Neural progenitor cell (in vitro differentiated cells): ENCODE measurements around the gene STARD3NL. TPM values are rescaled to one million over a fixed set of nuclear protein-coding genes. Genes with fewer than 3 reads are reported as not detected.
"Not testable (repeated sequence)": the region's sequence is repeated elsewhere in the genome, so short reads cannot be mapped to it uniquely, and the experiment has no call there.

Source experiments
- DNase-seq: peaks from one replicate; pipeline ENCODE4 v3.0.0-alpha.2; 2016; ENCODE audit warnings: low spot score
- H2AFZ ChIP-seq: fragments of 200-600 bp; sonication (generic); replicated peaks from 2 replicates; pipeline ENCODE4 v1.6.1; 2016; ENCODE audit warnings: antibody characterized with exemption
- H3F3A ChIP-seq: fragments of 200-600 bp; sonication (generic); 2 replicates; pipeline ENCODE4 v1.6.1; 2016; ENCODE audit warnings: antibody characterized with exemption, low read depth
- H3K27ac ChIP-seq: fragments of 200-600 bp; sonication (generic); 2 replicates; pipeline ENCODE4 v1.5.1; 2016; ENCODE audit warnings: mild to moderate bottlenecking
- H3K27me3 ChIP-seq: fragments of 200-600 bp; sonication (generic); 2 replicates; pipeline ENCODE4 v1.6.1; 2016; ENCODE audit warnings: mild to moderate bottlenecking, moderate library complexity
- H3K36me3 ChIP-seq: fragments of 200-600 bp; sonication (generic); 2 replicates; pipeline ENCODE4 v1.5.1; 2016
- H3K4me1 ChIP-seq: fragments of 200-600 bp; sonication (generic); 2 replicates; pipeline ENCODE4 v1.6.1; 2016; ENCODE audit warnings: mixed run types
- H3K4me2 ChIP-seq: fragments of 200-600 bp; sonication (generic); 2 replicates; pipeline ENCODE4 v1.6.1; 2016
- H3K4me3 ChIP-seq: fragments of 200-600 bp; sonication (generic); 2 replicates; pipeline ENCODE4 v1.5.1; 2016
- H3K79me2 ChIP-seq: fragments of 200-600 bp; sonication (generic); 2 replicates; pipeline ENCODE4 v1.6.1; 2016; ENCODE audit warnings: low read depth
- H3K9ac ChIP-seq: fragments of 200-600 bp; sonication (generic); 2 replicates; pipeline ENCODE4 v1.6.1; 2016
- H3K9me3 ChIP-seq: fragments of 200-600 bp; sonication (generic); 2 replicates; pipeline ENCODE4 v1.5.1; 2016; ENCODE audit warnings: low read depth
- H4K20me1 ChIP-seq: fragments of 200-600 bp; sonication (generic); 2 replicates; pipeline ENCODE4 v1.6.1; 2016; ENCODE audit warnings: low read depth
- H3K27ac Mint-ChIP-seq: 3 replicates; pipeline ENCODE4 v1.8.0; 2021; ENCODE audit warnings: mixed read lengths
- H3K27me3 Mint-ChIP-seq: 2 replicates; pipeline ENCODE4 v1.8.0; 2022; ENCODE audit warnings: low read depth, mild to moderate bottlenecking, inconsistent platforms, moderate library complexity, mixed read lengths; ENCODE audit not compliant: insufficient read depth
- H3K36me3 Mint-ChIP-seq: 3 replicates; pipeline ENCODE4 v1.8.0; 2021; ENCODE audit warnings: mixed read lengths
- H3K4me1 Mint-ChIP-seq: 3 replicates; pipeline ENCODE4 v1.8.0; 2021; ENCODE audit warnings: mixed read lengths
- H3K4me3 Mint-ChIP-seq: 3 replicates; pipeline ENCODE4 v1.8.0; 2021; ENCODE audit warnings: mild to moderate bottlenecking, moderate library complexity, mixed read lengths
- H3K9me3 Mint-ChIP-seq: 3 replicates; pipeline ENCODE4 v1.8.0; 2020; ENCODE audit warnings: mixed read lengths
- EZH2 ChIP-seq: fragments of 200-600 bp; sonication (generic); IDR thresholded peaks from 2 replicates; pipeline ENCODE4 v1.6.1; 2017; ENCODE audit warnings: antibody characterized with exemption, mild to moderate bottlenecking, moderate library complexity
- EZH2phosphoT487 ChIP-seq: fragments of 200-600 bp; sonication (generic); IDR thresholded peaks from 2 replicates; pipeline ENCODE4 v1.6.1; 2017; ENCODE audit warnings: antibody characterized with exemption
- total RNA-seq: library from RNA; depleted of rRNA; stranded (reverse); fragments of >200 nt; gene quantifications from 2 replicates; pipeline ENCODE4 v1.2.3, GENCODE V29; 2015; ENCODE audit warnings: low replicate concordance
- TF ChIP-seq, protein P1 (sequence below): fragments of 200-600 bp; sonication (generic); IDR thresholded peaks from 2 replicates; pipeline ENCODE4 v1.5.1; 2017; ENCODE audit warnings: antibody characterized with exemption, mild to moderate bottlenecking

Gene STARD3NL
- total RNA-seq, 1 donor from 2014 or later: 121 TPM

DNA sequence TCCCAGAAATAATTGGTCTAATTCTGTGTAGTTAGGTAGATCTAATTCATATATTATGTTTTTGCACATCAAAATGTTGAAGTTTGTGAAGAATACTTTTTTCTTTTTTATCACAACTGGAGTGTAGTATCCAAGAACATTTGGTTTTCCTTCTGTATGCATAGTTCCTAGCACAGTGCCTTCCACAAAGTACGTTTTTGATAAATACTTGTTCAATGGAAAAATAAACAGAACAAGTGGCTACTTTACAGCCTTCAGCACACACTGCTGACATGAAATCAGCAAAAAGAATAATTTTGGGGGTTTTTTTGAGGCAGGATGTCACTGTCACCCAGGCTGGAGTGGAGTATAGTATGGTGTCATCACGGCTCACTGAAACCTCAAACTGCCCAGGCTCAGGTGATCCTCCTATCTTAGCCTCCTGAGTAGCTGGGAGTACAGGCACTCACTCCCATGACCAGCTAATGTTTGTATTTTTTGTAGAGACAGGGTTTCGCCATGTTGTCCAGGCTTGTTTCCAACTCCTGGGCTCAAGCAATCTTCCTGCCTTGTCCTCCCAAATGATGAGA lies 67.4 kb downstream of the STARD3NL start:
- Mint-ChIP-seq H3K4me3 (no peak overlapping the region), H3K4me1 (no peaks in the 10 kb centered on the region), H3K9me3 (no peaks in the 10 kb centered on the region), H3K27me3 (peaks cover 1% of the 10 kb centered on the region), H3K36me3 (no peaks in the 10 kb centered on the region), H3K27ac (no peak overlapping the region)
- Histone ChIP-seq H3K9ac (no peak overlapping the region), H3K4me2 (no peak overlapping the region), H3K9me3 (no peaks in the 10 kb centered on the region), H3K4me1 (no peaks in the 10 kb centered on the region), H3K4me3 (no peak overlapping the region), H4K20me1 (no peaks in the 10 kb centered on the region), H2AFZ (no peak overlapping the region), H3F3A (no peaks in the 10 kb centered on the region), H3K27me3 (no peaks in the 10 kb centered on the region), H3K79me2 (no peaks in the 10 kb centered on the region), H3K36me3 (no peaks in the 10 kb centered on the region), H3K27ac (no peak overlapping the region)
- TF ChIP-seq EZH2 (no peak), EZH2phosphoT487 (no peak)
- TF ChIP-seq, protein P1, sequence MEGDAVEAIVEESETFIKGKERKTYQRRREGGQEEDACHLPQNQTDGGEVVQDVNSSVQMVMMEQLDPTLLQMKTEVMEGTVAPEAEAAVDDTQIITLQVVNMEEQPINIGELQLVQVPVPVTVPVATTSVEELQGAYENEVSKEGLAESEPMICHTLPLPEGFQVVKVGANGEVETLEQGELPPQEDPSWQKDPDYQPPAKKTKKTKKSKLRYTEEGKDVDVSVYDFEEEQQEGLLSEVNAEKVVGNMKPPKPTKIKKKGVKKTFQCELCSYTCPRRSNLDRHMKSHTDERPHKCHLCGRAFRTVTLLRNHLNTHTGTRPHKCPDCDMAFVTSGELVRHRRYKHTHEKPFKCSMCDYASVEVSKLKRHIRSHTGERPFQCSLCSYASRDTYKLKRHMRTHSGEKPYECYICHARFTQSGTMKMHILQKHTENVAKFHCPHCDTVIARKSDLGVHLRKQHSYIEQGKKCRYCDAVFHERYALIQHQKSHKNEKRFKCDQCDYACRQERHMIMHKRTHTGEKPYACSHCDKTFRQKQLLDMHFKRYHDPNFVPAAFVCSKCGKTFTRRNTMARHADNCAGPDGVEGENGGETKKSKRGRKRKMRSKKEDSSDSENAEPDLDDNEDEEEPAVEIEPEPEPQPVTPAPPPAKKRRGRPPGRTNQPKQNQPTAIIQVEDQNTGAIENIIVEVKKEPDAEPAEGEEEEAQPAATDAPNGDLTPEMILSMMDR: no peak
- DNase-seq: no peak

GRCh38 chr7:38248069-38248567 lies 70.1 kb downstream of the STARD3NL start:
- H3K4me3 Mint-ChIP-seq: no peak overlapping the region
- no peaks in the 10 kb centered on the region for H3K27me3 ChIP-seq
- no peaks in the 10 kb centered on the region for H3K4me1 Mint-ChIP-seq
- H3K79me2 ChIP-seq: no peaks in the 10 kb centered on the region
- no peaks in the 10 kb centered on the region for H3K4me1 ChIP-seq
- no peaks in the 10 kb centered on the region for H3K36me3 Mint-ChIP-seq
- H3K9me3 ChIP-seq: no peaks in the 10 kb centered on the region
- peak overlapping the region; percentile 50 for H2AFZ ChIP-seq
- no peak for DNase-seq
- H3K4me3 ChIP-seq: no peak overlapping the region
- no peak overlapping the region for H3K9ac ChIP-seq
- H3K4me2 ChIP-seq: no peak overlapping the region
- H3K36me3 ChIP-seq: no peaks in the 10 kb centered on the region
- H3K9me3 Mint-ChIP-seq: no peaks in the 10 kb centered on the region
- no peak overlapping the region for H3K27ac ChIP-seq
- H3F3A ChIP-seq: no peaks in the 10 kb centered on the region
- H4K20me1 ChIP-seq: no peaks in the 10 kb centered on the region
- no peak overlapping the region for H3K27ac Mint-ChIP-seq
- no peak for TF ChIP-seq EZH2
- TF ChIP-seq EZH2phosphoT487: no peak
- TF ChIP-seq, protein P1: no peak
- no peaks in the 10 kb centered on the region for H3K27me3 Mint-ChIP-seq

DNA sequence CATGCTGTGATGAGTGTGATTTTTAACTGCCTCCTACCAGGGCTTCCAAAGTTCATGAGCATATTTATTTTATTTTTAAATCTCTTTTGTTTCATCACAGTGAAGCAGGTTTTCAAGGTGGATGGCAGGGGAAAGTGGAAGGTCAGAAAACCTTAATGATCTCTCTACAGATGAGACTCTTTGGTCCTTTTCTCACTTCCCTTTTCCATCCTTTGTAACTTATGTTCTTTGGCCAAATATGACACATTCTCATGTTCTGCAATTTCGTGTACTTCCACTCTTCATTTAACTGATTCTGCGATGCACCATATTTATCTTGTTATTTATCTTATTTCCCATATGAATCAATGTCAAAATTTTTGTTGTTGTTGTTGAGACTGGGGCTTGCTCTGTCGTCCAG lies 71.8 kb downstream of the STARD3NL start:
- H3K27ac Mint-ChIP-seq, H3K9me3 Mint-ChIP-seq, H3K4me1 ChIP-seq, H3K9ac ChIP-seq, H3K4me3 Mint-ChIP-seq, H3K4me2 ChIP-seq, H3K4me3 ChIP-seq, H3K4me1 Mint-ChIP-seq, H3K36me3 ChIP-seq, H3K27ac ChIP-seq, H3F3A ChIP-seq, H3K27me3 ChIP-seq, H3K36me3 Mint-ChIP-seq, H3K9me3 ChIP-seq, H3K79me2 ChIP-seq, H2AFZ ChIP-seq, H4K20me1 ChIP-seq, DNase-seq, H3K27me3 Mint-ChIP-seq: not testable (repeated sequence)

GRCh38 chr7:38257350-38257677 lies 79.3 kb downstream of the STARD3NL start:
- no peak overlapping the region for H3K4me3 ChIP-seq
- no peaks in the 10 kb centered on the region for H3K27me3 ChIP-seq

DNA sequence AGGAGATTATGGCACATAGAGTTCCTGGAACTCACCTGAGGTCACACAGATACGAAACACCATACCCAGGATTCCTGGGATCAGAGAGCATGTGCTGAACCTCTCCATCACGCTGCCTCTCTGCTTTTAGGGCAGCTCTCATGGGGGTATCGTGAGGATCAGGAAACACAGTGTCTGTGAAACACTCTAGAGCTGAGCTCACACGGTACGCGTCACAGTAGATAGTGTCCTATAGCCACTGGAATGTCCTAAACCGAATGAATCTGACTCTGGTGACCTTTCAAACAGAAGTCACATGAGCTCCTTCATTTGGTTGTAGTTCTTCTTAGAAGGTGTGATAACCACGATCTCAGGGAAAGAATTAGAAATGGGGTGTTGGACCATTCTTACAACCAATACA lies 81.1 kb downstream of the STARD3NL start:
- H3K27me3 Mint-ChIP-seq, H3K79me2 ChIP-seq, H3K27me3 ChIP-seq, H3K36me3 ChIP-seq, H3K4me1 ChIP-seq, H3K27ac Mint-ChIP-seq, H3K4me2 ChIP-seq, H2AFZ ChIP-seq, H3K9me3 ChIP-seq, H3F3A ChIP-seq, H3K4me3 Mint-ChIP-seq, DNase-seq, H3K9me3 Mint-ChIP-seq, H3K9ac ChIP-seq, H3K4me3 ChIP-seq, H3K4me1 Mint-ChIP-seq, H3K36me3 Mint-ChIP-seq, H4K20me1 ChIP-seq, H3K27ac ChIP-seq: not testable (repeated sequence)

More at GRCh38 chr7:38257350-38257677, 79.3 kb downstream of the STARD3NL start:
- Histone ChIP-seq H3K9me3 (no peaks in the 10 kb centered on the region), H3K9ac (no peak overlapping the region), H3K4me2 (no peak overlapping the region), H3K36me3 (no peaks in the 10 kb centered on the region), H2AFZ (no peak overlapping the region), H3K4me1 (no peaks in the 10 kb centered on the region), H4K20me1 (no peaks in the 10 kb centered on the region), H3K27ac (no peak overlapping the region), H3K79me2 (no peaks in the 10 kb centered on the region), H3F3A (no peaks in the 10 kb centered on the region)
- H3K27ac Mint-ChIP-seq: no peak overlapping the region
- no peaks in the 10 kb centered on the region for H3K36me3 Mint-ChIP-seq
- H3K4me1 Mint-ChIP-seq: no peaks in the 10 kb centered on the region
- H3K9me3 Mint-ChIP-seq: no peaks in the 10 kb centered on the region
- peaks cover 2% of the 10 kb centered on the region for H3K27me3 Mint-ChIP-seq
- no peak for DNase-seq
- TF ChIP-seq, protein P1: no peak
- TF ChIP-seq EZH2phosphoT487 (no peak), EZH2 (no peak)
- no peak overlapping the region for H3K4me3 Mint-ChIP-seq

DNA sequence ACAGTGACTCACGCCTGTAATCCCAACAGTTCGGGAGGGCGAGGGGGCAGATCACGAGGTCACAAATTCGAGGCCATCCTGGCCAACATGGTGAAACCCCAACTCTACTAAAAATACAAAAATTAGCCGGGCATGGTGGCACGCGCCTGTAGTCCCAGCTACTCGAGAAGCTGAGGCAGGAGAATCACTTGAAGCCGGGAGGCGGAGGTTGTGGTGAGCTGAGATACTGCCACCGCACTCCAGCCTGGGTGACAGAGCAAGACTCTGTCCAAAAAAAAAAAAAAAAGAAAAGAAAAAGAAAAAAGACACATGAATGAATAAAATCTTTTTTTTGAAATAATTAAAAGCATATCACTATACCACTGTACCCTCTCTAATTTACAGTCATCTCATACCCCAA lies 83.6 kb downstream of the STARD3NL start:
- not testable (repeated sequence) for H3K27ac ChIP-seq, H3K9me3 Mint-ChIP-seq, H3K4me2 ChIP-seq, H3K27me3 Mint-ChIP-seq, H3K9me3 ChIP-seq, H3K27ac Mint-ChIP-seq, H3K36me3 Mint-ChIP-seq, H4K20me1 ChIP-seq, H3K79me2 ChIP-seq, H3K4me1 Mint-ChIP-seq, H3F3A ChIP-seq, H3K4me3 ChIP-seq, H3K4me3 Mint-ChIP-seq, H3K36me3 ChIP-seq, H3K9ac ChIP-seq, H3K4me1 ChIP-seq, DNase-seq, H3K27me3 ChIP-seq
- peak overlapping the region; percentile 34 for H2AFZ ChIP-seq
